Mammary epithelial cell (primary cell): ENCODE measurements around the gene SLC25A44.

ENCODE experiments used
- CTCF ChIP-seq, 2 donors: IDR thresholded peaks in 1 of 2; conservative IDR thresholded peaks in 1 of 2; 2 replicates each; pipeline ENCODE4 v1.5.1; 2011 to 2012; ENCODE audit warnings: inconsistent platforms in 2 of 2, low read length in 2 of 2, mild to moderate bottlenecking in 2 of 2, control low read depth in 1 of 2, low read depth in 1 of 2; ENCODE audit not compliant: insufficient read depth in 1 of 2; ENCODE audit errors: extremely low read depth in 1 of 2
- EZH2 ChIP-seq: IDR thresholded peaks from 2 replicates; pipeline ENCODE4 v1.6.1; 2012; ENCODE audit warnings: low read length, inconsistent platforms, borderline replicate concordance

- TF ChIP-seq CTCF (conservative IDR thresholded peaks at IDR 0.05 in 1 of 2, IDR thresholded peaks at IDR 0.05 in 1 of 2; ENCODE audit: extremely low read depth in 1 of 2, insufficient read depth in 1 of 2, low read depth in 1 of 2, low read length in 2 of 2) (no peak), EZH2 (no peak)
Measured at GRCh38 chr1:156163712-156164111, 30.2 kb upstream of the SLC25A44 start.
